ENCODE results near the gene DNAI7.

The DNAI7 gene, protein sequence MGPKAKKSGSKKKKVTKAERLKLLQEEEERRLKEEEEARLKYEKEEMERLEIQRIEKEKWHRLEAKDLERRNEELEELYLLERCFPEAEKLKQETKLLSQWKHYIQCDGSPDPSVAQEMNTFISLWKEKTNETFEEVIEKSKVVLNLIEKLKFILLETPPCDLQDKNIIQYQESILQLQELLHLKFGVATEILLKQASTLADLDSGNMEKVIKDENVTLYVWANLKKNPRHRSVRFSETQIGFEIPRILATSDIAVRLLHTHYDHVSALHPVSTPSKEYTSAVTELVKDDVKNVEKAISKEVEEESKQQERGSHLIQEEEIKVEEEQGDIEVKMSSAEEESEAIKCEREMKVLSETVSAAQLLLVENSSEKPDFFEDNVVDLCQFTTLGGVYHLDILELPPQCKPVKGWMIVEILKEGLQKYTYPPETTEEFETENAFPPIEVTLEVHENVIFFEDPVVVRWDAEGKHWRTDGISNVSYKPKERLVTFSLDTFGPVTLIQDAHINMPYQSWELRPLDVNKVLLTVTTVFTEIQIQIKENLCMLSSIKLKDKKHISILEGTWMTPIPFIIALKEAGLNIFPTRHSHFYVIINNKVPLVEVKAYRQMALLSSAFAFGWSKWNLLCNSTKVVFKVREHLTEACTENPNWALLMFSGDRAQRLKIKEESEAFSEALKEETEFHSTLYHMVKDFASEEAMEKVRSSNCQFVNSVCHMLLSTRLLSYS
- 0 to 0.25 (median 0.06) reads per million in 18 experiments for total RNA-seq

DNA sequence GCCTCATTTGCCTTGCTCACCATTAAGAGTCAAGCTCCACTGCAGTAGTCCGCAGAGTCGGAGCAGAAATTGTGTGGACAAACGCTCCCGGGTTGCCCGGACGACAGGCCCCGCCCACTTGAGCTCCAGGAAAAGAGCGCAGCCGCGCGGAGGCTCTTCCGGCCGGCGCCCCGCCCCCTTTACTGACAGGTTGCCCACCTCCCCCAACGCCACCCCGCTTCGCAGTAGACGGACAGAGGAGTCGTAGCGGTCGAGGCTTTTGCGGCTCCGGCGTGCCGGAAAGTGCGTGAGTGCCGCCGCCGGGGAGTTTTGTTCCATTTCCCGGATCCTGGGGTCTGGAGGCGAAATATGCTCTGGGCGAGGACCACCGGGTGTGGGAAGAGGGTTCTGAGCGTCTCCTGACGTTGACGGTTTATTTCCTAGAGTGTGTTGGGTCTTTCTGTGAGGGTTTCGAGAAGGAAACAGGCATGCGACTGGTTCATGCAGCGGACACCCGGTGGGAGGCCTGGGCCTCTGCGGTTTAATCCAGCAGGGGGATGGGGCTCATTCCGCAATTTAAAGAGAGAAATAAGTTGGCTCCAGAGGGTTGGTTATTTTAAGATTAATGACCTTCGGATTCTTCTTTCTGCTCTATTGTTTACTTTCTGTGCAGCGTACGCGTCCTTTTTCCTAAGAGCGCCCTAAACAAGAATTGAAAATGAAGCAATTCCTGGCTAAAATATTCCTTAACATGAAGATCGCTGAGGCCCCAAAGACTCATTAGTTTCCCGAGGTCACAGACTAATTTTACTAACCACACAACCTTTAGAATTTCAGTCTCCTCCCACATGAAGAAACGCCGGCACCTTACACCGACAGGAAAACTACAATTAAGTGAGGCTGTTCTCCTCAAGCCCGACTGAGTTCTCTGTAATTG, at the start of gene DNAI7, which contains the start of gene ETFRF1:
Gene DNAI7 (minus strand): TSS at position 105 of the 916 bp plus-strand sequence. CDS start 82 bp downstream, at position 23.
Gene ETFRF1 (plus strand): TSS at position 182 of the 916 bp plus-strand sequence. CDS start 8,720 bp downstream, outside the sequence.
- peak; percentile 93 to 96 for DNase-seq

DNA sequence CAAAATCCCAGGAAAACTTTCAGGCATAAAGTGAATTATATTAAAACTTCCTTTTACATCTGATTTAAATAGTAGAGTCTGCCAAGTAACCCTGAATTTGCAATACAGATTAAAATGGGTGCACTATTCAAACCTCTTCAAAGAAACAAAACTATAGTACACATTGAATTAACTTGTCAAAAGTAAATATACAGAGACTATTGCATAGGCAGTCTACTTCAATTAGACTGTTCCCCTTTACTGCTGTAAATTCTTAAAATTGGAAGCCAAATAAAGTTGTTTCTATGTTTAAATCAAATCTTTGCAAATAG, 48.7 kb upstream of the DNAI7 start:
- DNase-seq, result no peak

DNA sequence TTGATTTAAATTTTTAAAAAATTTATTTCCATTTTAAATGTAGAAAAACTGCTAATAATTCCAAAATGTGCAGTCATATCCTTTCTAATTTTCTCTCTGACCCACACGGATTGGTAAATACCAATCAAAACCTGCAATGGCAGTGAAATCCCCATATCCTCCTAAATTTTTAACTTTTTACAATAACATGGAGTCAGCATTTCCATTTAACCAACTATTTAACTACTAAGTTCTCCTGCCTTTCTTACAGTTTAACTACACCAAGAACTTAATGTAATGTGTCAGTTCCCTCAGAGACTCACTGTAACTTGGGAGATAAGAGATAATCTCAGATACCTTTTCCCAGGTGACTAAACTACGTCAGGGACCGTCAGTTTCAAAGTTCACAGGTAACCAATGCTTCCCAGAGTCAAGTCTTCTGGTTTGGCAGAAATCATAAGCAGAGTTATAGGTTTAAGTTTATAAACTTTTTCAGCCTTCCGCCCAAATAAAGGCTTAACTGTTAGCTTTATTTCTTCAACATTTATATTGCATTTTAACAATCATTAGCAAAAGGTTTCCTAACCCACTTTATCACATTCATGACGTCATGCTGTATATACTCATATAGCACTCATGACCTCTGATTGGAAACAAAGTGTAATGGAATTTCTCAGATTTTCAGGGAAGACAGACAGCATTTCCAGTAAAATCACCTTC, 48.2 kb upstream of the DNAI7 start:
- no peak for DNase-seq

- peak; percentile 50 to 56 for DNase-seq
Observed at GRCh38 chr12:25241167-25242020, 46.4 kb upstream of the DNAI7 start.

GRCh38 chr12:25236626-25237025, 41.7 kb upstream of the DNAI7 start:
- DNase-seq, result no peak

- no peak for DNase-seq
Observed at GRCh38 chr12:25236190-25236589, 41.2 kb upstream of the DNAI7 start.

- DNase-seq, result no peak
Observed at GRCh38 chr12:25213338-25213737, 18.4 kb upstream of the DNAI7 start.

GRCh38 chr12:25208554-25208953, 13.6 kb upstream of the DNAI7 start:
- no peak for DNase-seq

DNA sequence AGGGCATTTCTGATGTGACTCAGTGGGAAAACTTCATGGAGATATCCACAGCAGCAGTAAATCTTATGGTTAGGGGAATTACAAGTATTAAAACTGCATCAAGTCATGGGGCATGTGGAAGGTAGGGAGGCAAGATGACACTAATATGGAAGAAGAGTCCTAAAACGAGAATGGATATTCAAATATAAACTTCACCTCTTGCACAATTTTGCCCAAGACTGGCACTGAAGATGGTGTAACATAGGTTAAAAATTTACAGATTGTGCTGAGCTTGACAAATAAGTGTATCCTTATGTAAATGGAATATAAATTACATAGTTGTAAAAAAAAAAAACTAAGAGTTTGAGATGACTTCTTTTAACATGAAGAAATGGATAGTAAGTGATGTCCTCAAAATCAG, 12.9 kb upstream of the DNAI7 start:
- DNase-seq, result no peak

- DNase-seq, result no peak
Observed at GRCh38 chr12:25207411-25207810, 12.5 kb upstream of the DNAI7 start.

GRCh38 chr12:25202137-25202536, 7.2 kb upstream of the DNAI7 start:
- DNase-seq, result no peak

DNA sequence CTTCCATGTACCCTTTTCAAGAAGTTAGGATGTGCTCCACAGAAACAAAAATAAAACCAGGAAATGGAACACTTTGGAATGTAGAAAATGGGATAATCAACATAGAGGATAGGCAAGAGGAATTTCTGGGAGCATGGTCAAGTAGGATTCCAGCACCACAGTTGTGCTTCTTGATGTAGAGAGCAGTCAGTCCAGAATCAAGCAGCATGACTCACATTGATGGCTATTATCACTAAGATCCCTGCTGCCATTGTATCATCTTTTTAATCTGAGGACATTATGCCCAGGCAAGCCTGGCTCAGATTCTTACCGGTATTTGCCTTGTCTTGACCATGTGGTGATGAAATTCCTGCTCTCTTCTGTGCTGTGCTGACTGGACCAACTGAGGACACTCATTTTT, 5.7 kb upstream of the DNAI7 start:
- DNase-seq, result no peak

DNA sequence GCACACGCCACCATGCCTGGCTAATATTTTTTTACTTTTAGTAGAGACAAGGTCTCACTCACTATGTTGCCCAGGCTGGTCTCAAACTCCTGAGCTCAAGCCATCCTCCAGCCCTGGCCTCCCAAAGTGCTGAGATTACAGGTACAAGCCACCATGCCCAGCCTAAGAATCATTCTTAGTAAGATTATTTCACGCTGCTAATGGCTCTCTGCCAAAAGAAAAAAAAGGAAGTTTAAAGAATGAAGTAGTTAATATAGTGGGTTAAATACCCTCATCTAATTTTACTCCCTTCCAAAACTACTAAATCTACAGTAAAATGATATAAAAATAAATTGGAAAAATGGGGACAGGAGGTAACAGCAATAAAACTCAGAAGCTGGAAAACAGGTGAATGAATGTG, 2.6 kb upstream of the DNAI7 start:
- peak in 1 of 2 donors; percentile 16 for DNase-seq

DNA sequence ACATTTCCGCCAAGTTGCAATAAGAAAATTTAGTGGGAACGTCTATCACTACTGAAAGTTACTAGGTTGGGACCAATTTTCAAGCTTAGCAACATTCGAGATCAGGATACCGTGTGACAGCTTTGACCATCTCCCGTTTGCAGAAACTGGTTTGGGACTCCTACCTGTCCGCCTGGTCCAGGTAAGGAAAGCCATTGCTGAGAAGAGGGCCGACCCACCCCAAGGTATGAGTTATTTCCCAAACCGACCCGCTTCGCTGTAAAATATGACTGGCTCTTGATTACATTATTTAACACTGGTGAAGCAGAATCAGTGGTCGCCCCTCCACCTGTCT, 271 bp downstream of the DNAI7 start:
- DNase-seq, result no peak

DNA sequence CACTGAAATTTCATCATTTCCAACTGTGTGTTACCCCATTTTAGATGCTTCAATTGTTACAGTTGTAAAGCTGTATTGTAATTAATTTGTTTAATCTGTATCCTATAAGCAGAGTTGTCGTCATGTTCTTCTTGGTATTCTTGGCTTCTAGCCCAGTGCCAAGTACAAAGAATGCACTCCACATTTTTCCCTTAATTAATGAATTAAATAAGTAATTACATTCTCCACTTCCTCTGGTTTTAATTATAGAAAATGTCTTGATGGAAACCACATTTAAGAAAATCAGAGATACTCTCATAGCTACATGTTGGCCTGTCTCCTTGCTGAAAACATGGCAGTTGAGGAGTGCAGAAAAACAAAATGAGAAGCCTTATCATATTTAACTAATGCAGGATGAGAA, 746 bp downstream of the DNAI7 start:
- DNase-seq, result no peak

DNA sequence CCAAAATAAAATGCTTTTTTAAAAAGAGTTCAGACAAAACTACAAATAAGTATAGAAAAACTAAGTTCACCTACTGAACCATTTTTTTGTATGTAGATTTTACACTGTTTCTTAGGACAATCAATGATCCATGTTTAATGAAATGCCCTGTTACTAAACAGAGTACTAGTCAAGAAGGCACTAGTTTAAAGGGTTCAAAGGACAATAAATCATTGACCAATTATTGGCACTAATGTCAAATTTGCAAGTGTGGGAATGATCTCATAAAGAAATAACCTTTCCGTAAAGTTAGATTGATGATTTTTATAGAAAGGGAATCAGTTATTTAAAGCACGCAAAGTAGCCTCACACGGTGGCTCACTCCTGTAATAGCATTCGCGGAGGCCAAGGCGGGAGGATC, 4.2 kb downstream of the DNAI7 start:
- no peak for DNase-seq

DNA sequence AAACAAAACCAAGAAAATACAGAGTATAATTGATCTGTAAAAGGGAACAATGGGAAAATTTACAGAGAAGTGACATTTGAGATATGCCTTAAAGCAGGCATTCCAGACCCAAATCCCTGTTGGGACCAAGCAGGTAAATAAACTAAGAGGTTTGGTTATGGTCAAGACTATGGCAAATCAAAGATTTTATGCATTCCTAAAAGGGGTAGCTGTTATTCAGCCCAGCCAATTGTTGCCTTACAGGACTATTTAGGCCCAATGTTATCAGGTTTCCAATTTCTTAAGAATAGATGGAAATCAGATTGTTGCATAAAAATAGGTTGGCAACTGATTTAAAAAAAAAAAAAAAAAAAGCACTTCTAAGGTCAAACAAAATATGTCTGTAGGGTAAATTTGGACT, 5.3 kb downstream of the DNAI7 start:
- DNase-seq, result no peak

DNA sequence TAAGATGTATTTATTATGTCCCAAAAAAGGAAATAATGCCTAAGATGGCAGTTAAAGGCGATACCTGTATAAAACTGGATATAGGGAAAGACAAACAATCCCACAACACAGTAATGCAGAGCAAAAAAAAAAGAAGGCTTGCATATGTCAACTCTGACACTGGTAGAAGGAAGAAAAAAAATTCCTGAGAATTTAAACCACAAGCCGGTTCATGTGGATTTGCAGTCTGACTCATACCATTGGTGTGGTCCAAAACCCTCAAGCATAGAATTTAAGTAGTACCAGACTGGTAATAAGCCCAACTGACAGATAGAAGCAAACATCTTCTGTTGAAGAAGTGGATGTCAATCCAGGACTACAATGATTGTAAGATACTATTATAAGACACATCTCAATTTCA, 7.2 kb downstream of the DNAI7 start:
- no peak for DNase-seq

DNA sequence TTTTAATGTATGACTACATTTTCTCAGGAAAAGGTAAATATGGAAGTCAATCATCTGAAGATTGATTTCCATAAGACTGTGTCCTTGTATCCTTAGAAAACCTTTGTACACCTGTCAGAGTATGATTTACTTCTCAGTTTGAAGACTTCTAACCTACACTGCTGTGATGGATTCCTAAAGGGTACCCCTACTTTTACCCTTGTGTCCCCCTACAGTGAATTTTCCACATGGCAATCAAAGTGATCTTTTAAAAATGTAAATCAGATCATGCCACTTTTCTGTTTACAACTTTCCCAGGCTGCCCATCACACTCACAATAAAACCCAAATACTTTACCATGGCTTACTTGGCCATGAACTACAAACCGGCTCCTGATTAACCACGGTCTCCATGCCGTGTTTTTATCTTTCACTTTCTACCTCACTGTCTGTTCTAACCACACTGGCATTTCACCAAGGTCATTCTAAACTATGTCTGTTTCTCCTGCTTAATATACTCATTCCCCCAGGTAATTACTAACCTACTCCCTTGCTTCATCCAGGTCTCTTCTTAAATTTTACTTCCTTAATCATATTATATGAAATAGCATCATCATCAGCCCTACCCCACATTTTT, 8.1 kb downstream of the DNAI7 start:
- DNase-seq, result no peak

- no peak for DNase-seq
Observed at GRCh38 chr12:25186038-25186787, 8.7 kb downstream of the DNAI7 start.
